Parathyroid adenoma (tissue), 2 donors: ENCODE measurements around the gene CCDC180.

Experiments used
- H2AFZ ChIP-seq: fragments of 300-600 bp; sonication (generic); one replicate; pipeline ENCODE4 v1.7.0; 2017; ENCODE audit warnings: antibody characterized with exemption, mild to moderate bottlenecking
- H3K27ac ChIP-seq: fragments of 300-600 bp; sonication (generic); one replicate; pipeline ENCODE4 v1.7.0; 2017
- H3K27me3 ChIP-seq: fragments of 300-600 bp; sonication (generic); one replicate; pipeline ENCODE4 v1.7.0; 2017; ENCODE audit warnings: low read length; ENCODE audit not compliant: control insufficient read depth, insufficient read depth
- H3K36me3 ChIP-seq: fragments of 300-600 bp; sonication (generic); one replicate; pipeline ENCODE4 v1.7.0; 2017; ENCODE audit warnings: low read length; ENCODE audit not compliant: control insufficient read depth, insufficient read depth
- H3K4me1 ChIP-seq: fragments of 300-600 bp; sonication (generic); one replicate; pipeline ENCODE4 v1.7.0; 2017; ENCODE audit warnings: control low read depth
- H3K4me2 ChIP-seq: fragments of 300-600 bp; sonication (generic); one replicate; pipeline ENCODE4 v1.7.0; 2017; ENCODE audit warnings: low read length
- H3K4me3 ChIP-seq: fragments of 300-600 bp; sonication (generic); one replicate; pipeline ENCODE4 v1.7.0; 2017; ENCODE audit warnings: low read depth, low read length
- H3K79me2 ChIP-seq: fragments of 300-600 bp; sonication (generic); one replicate; pipeline ENCODE4 v1.7.0; 2017; ENCODE audit warnings: control low read depth
- H3K9ac ChIP-seq: fragments of 300-600 bp; sonication (generic); one replicate; pipeline ENCODE4 v1.7.0; 2017; ENCODE audit warnings: mild to moderate bottlenecking
- H3K9me3 ChIP-seq: fragments of 300-600 bp; sonication (generic); one replicate; pipeline ENCODE4 v1.7.0; 2017; ENCODE audit warnings: low read length; ENCODE audit not compliant: control insufficient read depth
- CTCF ChIP-seq: fragments of 300-600 bp; sonication (generic); IDR thresholded peaks from one replicate; pipeline ENCODE4 v1.7.0; 2017; ENCODE audit warnings: antibody characterized with exemption, mild to moderate bottlenecking
- donor health status: primary hyperparathyroidism.

CCDC180 gene

GRCh38 chr9:97349400-97349799, 41.9 kb downstream of the CCDC180 start:
- Histone ChIP-seq H3K9ac (no peak overlapping the region), H3K27ac (no peak overlapping the region), H3K36me3 (no peaks in the 10 kb centered on the region), H3K4me1 (no peaks in the 10 kb centered on the region), H3K4me2 (no peak overlapping the region), H3K79me2 (no peaks in the 10 kb centered on the region), H3K27me3 (no peaks in the 10 kb centered on the region), H3K4me3 (no peak overlapping the region), H3K9me3 (no peaks in the 10 kb centered on the region), H2AFZ (no peak overlapping the region)
- no peak for TF ChIP-seq CTCF

- no peak overlapping the region for H3K4me3 ChIP-seq
- H3K4me2 ChIP-seq = no peak overlapping the region
- H3K27me3 ChIP-seq = no peaks in the 10 kb centered on the region
- H3K79me2 ChIP-seq = no peaks in the 10 kb centered on the region
- H3K9me3 ChIP-seq = no peaks in the 10 kb centered on the region
- H3K4me1 ChIP-seq = no peaks in the 10 kb centered on the region
- no peak overlapping the region for H3K9ac ChIP-seq
- H3K36me3 ChIP-seq = no peaks in the 10 kb centered on the region
- no peak for TF ChIP-seq CTCF
- H3K27ac ChIP-seq = no peak overlapping the region
- H2AFZ ChIP-seq = no peak overlapping the region
Observed at GRCh38 chr9:97354637-97355036, 47.2 kb downstream of the CCDC180 start.

GRCh38 chr9:97357056-97357455, 49.6 kb downstream of the CCDC180 start:
- no peak overlapping the region for H3K4me2 ChIP-seq
- no peaks in the 10 kb centered on the region for H3K79me2 ChIP-seq
- no peak overlapping the region for H2AFZ ChIP-seq
- no peak overlapping the region for H3K4me3 ChIP-seq
- H3K4me1 ChIP-seq = no peaks in the 10 kb centered on the region
- H3K9ac ChIP-seq = no peak overlapping the region
- no peaks in the 10 kb centered on the region for H3K27me3 ChIP-seq
- no peaks in the 10 kb centered on the region for H3K9me3 ChIP-seq
- no peak for TF ChIP-seq CTCF
- no peaks in the 10 kb centered on the region for H3K36me3 ChIP-seq
- H3K27ac ChIP-seq = no peak overlapping the region
